Suprapubic skin (tissue), 3 donors: ENCODE data around the gene SPC24.

Experiments used
- POLR2A ChIP-seq, 2 donors: fragments of 450-650 bp; IDR thresholded peaks; one replicate each; pipeline ENCODE4 v1.6.1; 2017; ENCODE audit warnings: antibody characterized with exemption in 2 of 2, mild to moderate bottlenecking in 2 of 2, moderate library complexity in 2 of 2
- TF ChIP-seq, protein P1 (sequence below), 2 donors: fragments of 200-600 bp in 1 of 2; fragments of 450-650 bp in 1 of 2; sonication (generic) in 1 of 2; IDR thresholded peaks; one replicate each; pipeline ENCODE4 v1.5.1; 2016 to 2019; ENCODE audit warnings: antibody characterized with exemption in 2 of 2, mild to moderate bottlenecking in 1 of 2, moderate library complexity in 1 of 2

DNA sequence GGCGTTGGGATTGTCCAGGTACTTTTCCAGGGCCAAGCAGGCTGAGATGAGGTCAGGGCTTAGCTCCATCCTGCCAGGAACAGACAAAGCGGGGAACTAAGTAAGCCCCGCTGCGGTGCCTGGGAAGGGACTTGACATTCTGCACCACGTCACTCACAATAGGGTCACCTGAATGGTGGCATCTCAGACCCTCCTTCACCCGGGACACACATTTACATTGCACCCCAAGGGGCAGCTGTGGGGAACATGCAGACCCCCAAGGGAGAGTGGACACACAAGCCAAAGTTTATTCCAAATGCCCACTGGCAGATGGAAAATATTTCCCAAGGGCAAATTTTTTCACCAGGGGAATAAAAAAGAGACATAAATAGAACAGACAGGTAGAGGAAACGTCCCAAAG is 20.3 kb upstream of the SPC24 start:
- TF ChIP-seq, protein P1, sequence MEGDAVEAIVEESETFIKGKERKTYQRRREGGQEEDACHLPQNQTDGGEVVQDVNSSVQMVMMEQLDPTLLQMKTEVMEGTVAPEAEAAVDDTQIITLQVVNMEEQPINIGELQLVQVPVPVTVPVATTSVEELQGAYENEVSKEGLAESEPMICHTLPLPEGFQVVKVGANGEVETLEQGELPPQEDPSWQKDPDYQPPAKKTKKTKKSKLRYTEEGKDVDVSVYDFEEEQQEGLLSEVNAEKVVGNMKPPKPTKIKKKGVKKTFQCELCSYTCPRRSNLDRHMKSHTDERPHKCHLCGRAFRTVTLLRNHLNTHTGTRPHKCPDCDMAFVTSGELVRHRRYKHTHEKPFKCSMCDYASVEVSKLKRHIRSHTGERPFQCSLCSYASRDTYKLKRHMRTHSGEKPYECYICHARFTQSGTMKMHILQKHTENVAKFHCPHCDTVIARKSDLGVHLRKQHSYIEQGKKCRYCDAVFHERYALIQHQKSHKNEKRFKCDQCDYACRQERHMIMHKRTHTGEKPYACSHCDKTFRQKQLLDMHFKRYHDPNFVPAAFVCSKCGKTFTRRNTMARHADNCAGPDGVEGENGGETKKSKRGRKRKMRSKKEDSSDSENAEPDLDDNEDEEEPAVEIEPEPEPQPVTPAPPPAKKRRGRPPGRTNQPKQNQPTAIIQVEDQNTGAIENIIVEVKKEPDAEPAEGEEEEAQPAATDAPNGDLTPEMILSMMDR (IDR thresholded peaks at IDR 0.05), result no peak
- no peak for TF ChIP-seq POLR2A (IDR thresholded peaks at IDR 0.05)
